Upper lobe of right lung (tissue), 1 donor: ENCODE measurements around the gene CDR2. TPM values are rescaled to one million over a fixed set of nuclear protein-coding genes. Genes with fewer than 3 reads are reported as not detected.
A peak's percentile ranks its signal among the peaks of the same experiment; 100 is the strongest.

Experiments
- ATAC-seq: fragments of 200-7000 bp; cut with Tn5 transposase; one replicate; pipeline ENCODE4 v1.9.1; 2020; ENCODE audit warnings: mild to moderate bottlenecking, moderate library complexity
- DNase-seq: peaks from one replicate; pipeline ENCODE4 v3.0.0-alpha.2; 2020
- H3K27ac ChIP-seq: fragments of 200-600 bp; one replicate; pipeline ENCODE4 v1.8.0; 2022
- H3K27me3 ChIP-seq: fragments of 200-600 bp; one replicate; pipeline ENCODE4 v1.8.0; 2022; ENCODE audit warnings: mild to moderate bottlenecking
- H3K36me3 ChIP-seq: fragments of 200-600 bp; one replicate; pipeline ENCODE4 v1.8.0; 2022
- H3K4me1 ChIP-seq: fragments of 200-600 bp; one replicate; pipeline ENCODE4 v1.8.0; 2022
- H3K4me3 ChIP-seq: fragments of 200-600 bp; one replicate; pipeline ENCODE4 v1.8.0; 2022; ENCODE audit warnings: mild to moderate bottlenecking
- H3K9me3 ChIP-seq: fragments of 200-600 bp; one replicate; pipeline ENCODE4 v1.8.0; 2022
- intact Hi-C: fragments of 100-400 bp; cut with DNase I; formaldehyde crosslinking; loops from one replicate; pipeline ENCODE4 v1.11.0; 2022
- total RNA-seq: library from RNA; stranded (reverse); fragmentation: NEBNext Ultra II Directional; extraction: Animal tissue kit (Norgen Biotek cat#: 25700); gene quantifications from one replicate; pipeline ENCODE4 v1.2.1, GENCODE V29; 2021
- TF ChIP-seq, protein P1 (sequence below): fragments of 200-600 bp; IDR thresholded peaks from one replicate; pipeline ENCODE4 v1.8.0; 2022; ENCODE audit warnings: antibody characterized with exemption
- donor health status: DM: no; HTN: yes; CAD: no; lungs with severe emphysema.

CDR2 gene
- total RNA-seq, 1 donor from 2014 or later: 25.2 TPM

DNA sequence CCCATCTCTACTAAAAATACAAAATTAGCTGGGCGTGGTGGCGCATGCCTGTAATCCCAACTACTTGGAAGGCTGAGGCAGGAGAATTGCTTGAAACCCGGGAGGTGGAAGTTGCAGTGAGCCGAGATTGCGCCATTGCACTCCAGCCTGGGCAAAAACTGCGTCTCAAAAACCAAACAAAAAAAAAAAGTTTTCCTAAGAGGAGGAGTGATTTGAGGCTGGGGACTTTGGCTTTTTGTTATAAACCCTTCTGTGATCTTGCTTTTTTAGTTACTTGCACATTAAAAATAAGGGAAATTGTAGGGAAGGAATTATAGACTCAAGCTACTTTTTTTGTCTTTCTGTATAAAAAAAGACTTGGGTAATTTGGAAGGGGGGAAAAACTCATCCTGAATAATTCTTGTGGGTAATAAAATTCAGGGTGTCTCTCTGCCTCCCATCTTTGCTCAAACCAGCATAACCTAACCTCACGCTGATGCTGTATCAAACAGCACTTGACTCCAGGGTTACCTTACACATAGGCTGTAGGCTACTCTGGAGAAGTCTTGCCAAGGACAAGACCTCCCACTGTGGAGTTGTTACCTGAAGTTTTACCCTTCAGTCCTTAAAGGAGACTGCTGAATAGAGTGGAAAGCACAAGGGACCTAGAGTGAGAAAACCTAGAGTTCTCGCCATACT, 1.7 kb upstream of the CDR2 start:
- no peak overlapping the region for H3K4me3 ChIP-seq
- no peak overlapping the region for H3K27ac ChIP-seq
- ATAC-seq: no peak
- H3K36me3 ChIP-seq: no peaks in the 10 kb centered on the region
- intact Hi-C loops: no loop called here
- H3K4me1 ChIP-seq: peaks cover 24% of the 10 kb centered on the region
- H3K27me3 ChIP-seq: no peaks in the 10 kb centered on the region
- no peak for DNase-seq
- H3K9me3 ChIP-seq: no peaks in the 10 kb centered on the region
- TF ChIP-seq, protein P1, sequence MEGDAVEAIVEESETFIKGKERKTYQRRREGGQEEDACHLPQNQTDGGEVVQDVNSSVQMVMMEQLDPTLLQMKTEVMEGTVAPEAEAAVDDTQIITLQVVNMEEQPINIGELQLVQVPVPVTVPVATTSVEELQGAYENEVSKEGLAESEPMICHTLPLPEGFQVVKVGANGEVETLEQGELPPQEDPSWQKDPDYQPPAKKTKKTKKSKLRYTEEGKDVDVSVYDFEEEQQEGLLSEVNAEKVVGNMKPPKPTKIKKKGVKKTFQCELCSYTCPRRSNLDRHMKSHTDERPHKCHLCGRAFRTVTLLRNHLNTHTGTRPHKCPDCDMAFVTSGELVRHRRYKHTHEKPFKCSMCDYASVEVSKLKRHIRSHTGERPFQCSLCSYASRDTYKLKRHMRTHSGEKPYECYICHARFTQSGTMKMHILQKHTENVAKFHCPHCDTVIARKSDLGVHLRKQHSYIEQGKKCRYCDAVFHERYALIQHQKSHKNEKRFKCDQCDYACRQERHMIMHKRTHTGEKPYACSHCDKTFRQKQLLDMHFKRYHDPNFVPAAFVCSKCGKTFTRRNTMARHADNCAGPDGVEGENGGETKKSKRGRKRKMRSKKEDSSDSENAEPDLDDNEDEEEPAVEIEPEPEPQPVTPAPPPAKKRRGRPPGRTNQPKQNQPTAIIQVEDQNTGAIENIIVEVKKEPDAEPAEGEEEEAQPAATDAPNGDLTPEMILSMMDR: no peak

DNA sequence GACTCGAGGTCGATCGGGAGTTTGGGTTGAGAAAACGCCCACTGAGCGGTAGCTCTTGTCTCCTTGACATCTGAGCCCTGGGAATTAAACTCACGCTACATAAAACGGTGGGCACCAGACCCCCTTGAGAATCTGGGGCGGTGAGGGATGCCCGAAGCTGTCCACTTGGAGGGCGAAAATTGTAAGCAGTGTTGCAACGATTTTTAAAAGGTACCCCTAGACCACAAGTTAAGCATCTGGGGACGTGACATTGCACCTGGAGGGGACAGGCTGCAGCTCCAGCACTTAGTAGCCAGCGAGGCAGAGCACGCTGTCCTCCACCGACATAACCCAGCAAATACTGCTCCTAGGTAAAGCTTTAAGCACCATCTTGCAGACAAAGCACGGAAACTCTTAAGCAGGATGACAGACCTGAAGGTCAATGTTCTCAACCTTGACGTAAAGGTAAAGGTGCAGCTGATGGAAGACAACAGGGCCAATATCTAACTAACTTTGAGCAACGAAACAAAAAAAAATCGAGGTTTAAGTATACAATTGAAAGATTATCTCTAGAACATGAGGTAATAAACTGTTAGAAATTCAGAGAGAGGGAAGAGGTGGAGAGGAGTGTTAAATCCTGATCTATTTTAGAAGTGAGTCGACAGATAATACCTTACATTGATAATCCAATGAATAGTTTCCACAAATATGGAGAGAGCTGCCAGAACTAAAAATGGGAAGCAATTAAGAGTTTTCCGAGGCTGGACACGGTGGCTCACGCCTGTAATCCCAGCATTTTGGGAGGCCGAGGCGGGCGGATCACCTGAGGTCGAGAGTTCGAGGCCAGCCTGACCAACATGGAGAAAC, 921 bp upstream of the CDR2 start:
- Histone ChIP-seq H3K4me3 (peak overlapping the region; percentile 92), H3K27me3 (no peaks in the 10 kb centered on the region), H3K36me3 (no peaks in the 10 kb centered on the region), H3K27ac (peak overlapping the region; percentile 88), H3K4me1 (peaks cover 27% of the 10 kb centered on the region), H3K9me3 (no peaks in the 10 kb centered on the region)
- intact Hi-C loops: no loop called here
- TF ChIP-seq, protein P1: no peak
- ATAC-seq: no peak
- DNase-seq: no peak

DNA sequence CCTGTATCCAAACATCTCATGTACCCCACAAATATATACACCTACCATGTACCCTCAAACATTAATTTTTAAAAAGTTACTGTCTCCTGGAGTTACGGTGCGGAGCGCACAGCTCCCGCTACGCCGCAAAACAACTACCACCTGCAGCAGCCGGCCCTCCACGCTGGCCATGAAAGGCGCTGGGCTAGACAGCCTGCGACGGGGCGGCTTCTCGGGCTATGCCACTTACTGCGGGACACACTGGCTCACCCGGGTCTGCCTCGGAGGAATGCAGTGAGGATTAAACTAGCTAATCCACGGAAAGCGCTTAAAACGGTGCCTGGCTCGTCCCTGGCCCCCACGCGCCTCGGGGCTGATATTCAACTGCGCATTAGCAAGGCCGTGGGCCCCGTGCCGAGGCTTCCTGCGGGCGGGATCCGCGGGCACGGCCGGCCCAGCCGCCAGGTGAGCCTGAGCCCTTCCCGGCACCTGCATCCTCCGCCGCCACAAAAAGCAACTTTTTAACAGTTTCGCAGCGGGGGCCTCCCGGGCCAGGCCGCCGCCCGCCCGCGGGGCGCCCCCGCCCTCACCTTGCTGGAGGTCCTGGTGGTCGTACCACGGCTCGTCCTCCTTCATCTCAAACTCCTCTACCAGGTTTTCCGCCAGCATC, 633 bp downstream of the CDR2 start:
- H3K36me3 ChIP-seq: no peaks in the 10 kb centered on the region
- DNase-seq (peak; percentile 77), ATAC-seq (peak; percentile 25)
- H3K9me3 ChIP-seq: no peaks in the 10 kb centered on the region
- H3K4me3 ChIP-seq: peak overlapping the region; percentile 92
- intact Hi-C loops: no loop called here
- H3K4me1 ChIP-seq: peaks cover 41% of the 10 kb centered on the region
- TF ChIP-seq, protein P1: no peak
- H3K27me3 ChIP-seq: no peaks in the 10 kb centered on the region
- peak overlapping the region; percentile 88 for H3K27ac ChIP-seq

DNA sequence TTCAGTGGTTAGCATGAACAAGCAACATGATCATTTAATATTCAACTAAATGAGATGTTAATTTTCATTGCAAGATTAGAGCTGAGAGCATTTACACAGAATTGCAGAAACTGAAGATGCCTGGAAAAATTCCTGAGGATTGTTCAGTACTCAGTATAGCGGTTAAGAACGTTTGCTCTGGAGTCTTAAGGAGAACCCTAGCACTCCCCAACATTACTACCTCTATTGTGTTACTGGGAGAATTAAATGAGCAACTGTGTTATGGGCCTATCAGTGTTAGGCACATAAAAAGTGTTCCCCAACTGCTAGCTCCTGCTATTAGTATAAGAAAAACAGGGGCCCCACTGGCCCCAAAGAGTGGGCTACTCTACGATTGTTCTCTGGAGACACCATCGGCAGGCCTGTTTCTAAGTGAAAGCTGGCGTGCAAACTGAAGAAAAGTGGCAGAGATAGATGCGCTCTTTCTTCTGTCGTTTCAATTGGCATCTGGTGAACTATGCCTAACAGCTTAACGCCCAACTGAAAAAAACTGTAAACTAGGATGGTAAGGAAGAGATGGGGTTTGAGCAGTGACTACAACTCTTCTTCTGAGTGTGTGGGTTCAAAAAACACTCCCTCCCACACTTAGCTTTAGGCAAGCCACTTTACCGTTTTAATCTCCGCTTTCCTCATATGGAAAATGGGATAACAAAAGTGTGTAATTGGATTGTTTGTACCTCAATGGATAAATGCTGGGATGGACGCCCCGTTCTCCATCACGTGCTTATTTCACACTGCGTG, 1.3 kb downstream of the CDR2 start:
- H3K27ac ChIP-seq: peak overlapping the region; percentile 88
- H3K4me3 ChIP-seq: peak overlapping the region; percentile 92
- no peaks in the 10 kb centered on the region for H3K27me3 ChIP-seq
- ATAC-seq (no peak), DNase-seq (no peak)
- H3K9me3 ChIP-seq: no peaks in the 10 kb centered on the region
- H3K4me1 ChIP-seq: peaks cover 48% of the 10 kb centered on the region
- TF ChIP-seq, protein P1: no peak
- no peaks in the 10 kb centered on the region for H3K36me3 ChIP-seq
- intact Hi-C loops: no loop called here

DNA sequence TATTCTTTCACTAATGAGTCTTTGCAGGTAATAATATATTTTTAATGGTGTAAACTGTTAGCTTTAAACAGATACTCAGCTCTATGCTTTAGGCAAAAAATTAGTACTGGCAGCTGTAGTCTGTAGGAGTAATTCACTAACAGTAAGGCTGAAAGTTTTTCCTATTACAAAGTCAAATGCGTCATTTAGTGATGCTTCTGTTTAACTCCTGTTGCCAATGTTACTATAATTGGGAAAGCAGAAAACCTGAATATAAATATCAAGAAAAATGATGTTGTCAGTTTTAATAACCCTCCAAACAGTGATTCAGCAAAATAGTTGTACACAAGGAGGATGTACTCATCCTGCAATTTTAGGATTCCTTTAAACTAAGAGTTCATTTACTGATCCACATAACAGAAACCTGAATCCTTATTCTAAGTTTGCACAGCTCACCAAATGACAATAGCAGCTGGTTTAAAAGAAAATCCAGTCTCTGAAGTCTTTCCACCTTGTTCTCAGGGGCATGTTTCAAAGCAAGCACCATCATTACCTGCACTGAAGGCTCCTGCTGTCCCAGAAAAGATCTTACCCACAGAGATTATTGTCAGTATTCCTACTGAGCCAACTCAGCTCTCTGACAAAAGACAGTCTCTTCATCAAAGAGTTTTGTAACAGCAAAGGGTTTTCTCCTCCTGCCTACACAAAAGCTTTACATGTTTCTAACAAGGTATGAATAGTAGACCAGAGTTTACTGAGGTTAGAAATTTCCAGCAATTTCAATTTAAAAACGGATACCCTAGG, 4.2 kb downstream of the CDR2 start:
- H3K27me3 ChIP-seq: no peaks in the 10 kb centered on the region
- DNase-seq: no peak
- no peaks in the 10 kb centered on the region for H3K36me3 ChIP-seq
- H3K27ac ChIP-seq: no peak overlapping the region
- H3K4me1 ChIP-seq: peaks cover 48% of the 10 kb centered on the region
- TF ChIP-seq, protein P1: no peak
- no peak overlapping the region for H3K4me3 ChIP-seq
- intact Hi-C loops: no loop called here
- no peak for ATAC-seq
- H3K9me3 ChIP-seq: no peaks in the 10 kb centered on the region
